HG02642 (cell line): Measurements from ENCODE around the gene GALNT2.

Source experiments
- ATAC-seq: cut with Tn5 transposase; IDR thresholded peaks from one replicate; pipeline ENCODE4 v1.9.1; 2021; ENCODE audit warnings: mild to moderate bottlenecking; ENCODE audit not compliant: unreplicated experiment, poor library complexity

Gene GALNT2

DNA sequence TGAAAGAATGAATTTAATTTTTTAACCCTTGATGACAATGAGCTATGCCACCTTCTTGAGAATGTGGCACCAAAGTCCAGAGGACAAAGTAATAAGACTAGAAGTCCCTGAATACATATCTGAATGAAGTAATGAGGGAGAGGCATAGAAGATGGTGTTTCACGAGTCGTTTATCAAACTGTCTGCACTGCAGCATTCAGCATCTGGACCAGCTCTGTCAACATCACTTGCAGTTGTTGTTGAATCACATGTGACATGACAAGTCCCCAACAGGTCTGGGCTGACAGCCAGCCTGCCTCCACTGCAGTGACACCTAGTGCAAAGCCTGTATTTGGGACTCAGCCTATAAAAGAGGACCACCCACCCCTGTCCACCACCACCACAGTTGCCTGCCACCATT is 17.3 kb upstream of the GALNT2 start:
- ATAC-seq = no peak

DNA sequence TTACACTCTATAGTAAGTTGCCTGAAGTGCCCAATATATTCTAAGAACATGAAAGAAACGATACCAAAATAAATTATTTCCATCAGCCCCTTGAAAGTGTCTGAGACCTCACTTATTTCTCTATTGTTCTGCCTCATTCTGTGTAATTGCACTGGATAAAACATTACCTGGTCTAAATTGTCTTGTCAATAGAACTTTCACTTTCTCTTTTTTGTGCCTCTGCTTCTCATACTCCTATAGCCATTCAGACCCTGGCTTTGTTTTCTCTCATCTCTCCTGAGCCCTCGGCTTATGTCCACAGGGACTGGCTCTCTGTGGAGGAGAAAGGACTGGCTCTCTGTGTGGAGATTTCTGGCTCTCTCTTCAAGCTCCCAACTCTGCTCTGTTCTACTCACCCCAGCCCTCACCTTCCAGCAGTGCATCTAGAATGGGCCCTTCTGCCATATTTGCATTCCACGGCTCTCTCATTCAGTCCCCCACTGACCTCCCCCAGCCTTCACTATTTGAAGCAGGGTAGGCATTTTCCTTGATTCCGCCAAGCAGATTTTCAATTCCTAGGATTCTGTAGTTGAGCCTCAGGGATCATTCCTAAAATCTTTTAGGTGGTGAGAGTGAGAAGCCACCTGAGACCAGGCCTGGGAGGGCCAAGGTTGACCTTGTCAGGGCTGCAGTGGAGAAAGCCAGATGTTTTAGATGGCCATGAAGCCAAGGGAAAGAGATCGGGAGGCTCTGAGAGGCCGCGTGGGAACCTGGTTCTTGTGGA is 15.9 kb upstream of the GALNT2 start:
- no peak for ATAC-seq

DNA sequence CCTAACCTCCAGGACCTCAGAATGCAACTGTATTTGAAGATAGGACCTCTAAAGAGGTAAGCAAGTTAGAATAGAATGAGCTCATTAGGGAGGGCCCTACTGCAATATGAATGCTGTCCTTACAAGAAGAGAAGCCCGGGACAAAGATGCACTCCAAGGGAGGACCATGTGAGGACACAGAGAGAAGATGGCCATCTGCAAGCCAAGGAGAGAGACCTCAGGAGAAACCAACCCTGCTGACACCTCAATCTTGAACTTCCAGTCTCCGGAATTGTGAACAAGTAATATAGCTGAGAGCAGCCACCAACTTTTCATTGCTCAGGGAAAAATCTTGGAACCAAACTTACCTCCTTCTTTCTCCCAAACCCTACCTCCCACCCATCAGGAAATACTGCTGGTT is 15.0 kb upstream of the GALNT2 start:
- ATAC-seq = no peak

DNA sequence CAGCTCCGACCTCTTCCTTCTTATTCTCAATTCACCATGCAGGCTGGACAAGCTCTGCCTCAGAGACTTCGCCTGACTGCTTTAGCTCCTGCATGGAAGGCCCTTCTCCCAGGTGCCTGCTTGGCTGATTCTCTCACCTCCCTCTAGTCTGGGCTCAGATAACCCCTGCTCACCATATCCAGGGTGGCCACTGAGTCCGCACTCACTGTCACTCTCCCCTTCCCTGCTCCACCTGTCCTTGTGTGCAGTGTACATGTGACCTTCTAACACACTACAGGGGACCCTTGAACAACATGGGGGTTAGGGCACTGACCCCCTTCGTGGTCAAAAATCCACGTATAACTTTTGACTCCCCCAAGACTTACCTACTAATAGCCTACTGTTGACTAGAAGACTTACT is 14.4 kb upstream of the GALNT2 start:
- no peak for ATAC-seq

DNA sequence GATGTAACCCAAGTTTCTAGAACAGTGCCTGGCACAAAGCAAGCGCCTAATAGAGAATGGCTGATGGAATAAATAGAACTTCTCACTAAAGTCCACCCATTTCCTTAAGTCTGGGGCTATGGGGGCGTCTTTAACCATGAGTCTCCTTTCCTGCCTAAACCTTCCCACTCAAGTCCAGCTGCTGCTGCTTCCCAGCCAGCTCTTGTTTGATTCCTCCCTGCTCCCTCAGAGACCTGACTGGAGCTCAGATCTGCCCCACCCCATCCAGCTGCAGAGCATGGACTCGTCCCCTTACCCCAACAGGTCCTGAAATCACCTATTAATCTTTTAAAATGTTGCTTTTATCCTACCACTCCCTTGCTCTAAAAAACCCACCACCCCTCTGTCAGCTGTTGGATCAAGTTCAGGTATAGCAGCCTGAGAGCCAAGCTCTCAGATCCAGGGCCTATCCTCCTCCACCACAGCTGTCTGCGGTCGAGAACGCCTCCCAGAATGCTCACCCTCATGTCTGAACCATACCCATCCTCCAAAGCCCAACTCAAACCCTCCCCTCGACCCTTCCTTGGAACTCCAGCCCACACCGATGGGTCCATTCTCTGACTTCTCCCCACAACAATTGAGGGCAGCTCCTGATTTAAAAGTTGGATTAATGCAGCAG is 12.8 kb upstream of the GALNT2 start:
- ATAC-seq = no peak

DNA sequence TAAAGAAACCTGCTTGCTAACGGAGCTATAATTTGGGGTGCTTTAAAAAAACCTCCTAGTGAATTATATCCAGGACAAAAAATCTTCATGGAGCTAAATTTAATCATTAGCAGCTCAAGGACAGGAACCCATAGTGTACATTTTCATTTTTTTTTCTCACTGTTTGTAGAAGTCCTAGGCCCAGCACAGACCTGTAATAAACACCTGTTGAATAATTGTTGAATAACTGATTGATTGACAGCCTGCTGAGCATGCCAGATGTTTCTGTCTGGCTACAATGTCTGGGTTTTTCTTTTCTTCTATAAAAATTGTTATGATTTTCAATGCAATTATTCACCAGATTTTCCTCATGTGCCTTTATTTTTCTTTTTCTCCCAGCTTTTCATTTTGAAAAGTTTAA is 10.9 kb upstream of the GALNT2 start:
- no peak for ATAC-seq

DNA sequence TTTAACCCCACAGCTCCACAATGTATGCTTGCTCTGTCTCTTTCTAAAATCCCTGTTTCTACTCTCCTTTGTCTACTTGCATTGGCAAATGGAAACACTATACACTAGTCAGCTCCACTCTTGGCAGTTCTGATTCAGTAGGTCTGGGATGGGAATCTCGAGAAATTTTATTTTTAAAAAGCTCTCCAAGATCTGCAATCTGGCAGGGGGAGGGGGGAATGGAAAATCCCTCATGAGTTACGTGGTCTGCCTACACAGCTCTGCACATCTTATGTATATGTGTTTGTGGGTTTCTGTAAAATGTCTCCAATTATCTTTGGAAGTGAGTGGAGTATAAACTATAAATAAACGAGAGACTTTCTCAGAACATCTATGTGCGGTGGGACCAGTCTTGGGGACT is 9.9 kb upstream of the GALNT2 start:
- no peak for ATAC-seq

DNA sequence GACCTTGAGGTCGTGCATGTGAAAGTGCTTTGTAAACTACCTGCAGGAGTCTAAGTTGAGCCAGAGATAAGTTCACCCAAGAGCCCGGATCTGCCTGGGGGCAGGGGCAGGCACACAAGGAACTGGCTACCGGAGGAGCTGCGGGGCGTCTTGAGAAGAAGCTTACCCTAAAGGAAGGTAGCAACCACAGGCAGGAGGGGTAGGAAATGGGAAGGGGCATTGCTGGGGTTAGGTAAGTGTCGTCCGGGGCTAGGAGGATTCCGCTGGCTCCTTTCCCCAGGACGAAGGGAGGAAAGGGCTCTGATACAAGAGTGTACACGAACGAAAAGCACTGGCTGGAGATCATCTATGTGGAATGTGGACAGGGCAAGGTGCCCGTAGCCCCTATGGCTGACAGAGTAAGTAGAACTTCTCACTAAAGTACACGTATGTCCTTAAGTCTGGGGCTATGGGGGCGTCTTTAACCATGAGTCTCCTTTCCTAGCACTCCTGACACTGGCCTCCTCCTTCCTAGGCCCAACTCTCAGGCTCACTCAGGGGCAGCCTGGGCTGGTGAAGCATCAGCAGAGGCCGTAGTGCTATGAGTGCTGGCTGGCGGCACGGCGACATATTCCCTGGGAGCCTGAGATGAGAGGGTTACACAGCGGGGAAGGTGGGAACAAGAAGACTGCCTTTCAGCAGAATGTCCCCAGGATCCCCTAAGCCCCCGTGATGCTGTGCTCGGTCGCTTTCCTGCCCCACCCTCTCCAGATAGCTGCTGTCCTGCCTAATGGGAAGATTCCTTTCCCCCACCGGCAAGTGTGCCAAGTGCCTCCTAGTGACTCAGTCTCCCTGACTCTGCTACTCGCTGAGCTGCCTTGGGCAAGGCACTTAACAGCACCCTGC is 9.1 kb upstream of the GALNT2 start:
- no peak for ATAC-seq

DNA sequence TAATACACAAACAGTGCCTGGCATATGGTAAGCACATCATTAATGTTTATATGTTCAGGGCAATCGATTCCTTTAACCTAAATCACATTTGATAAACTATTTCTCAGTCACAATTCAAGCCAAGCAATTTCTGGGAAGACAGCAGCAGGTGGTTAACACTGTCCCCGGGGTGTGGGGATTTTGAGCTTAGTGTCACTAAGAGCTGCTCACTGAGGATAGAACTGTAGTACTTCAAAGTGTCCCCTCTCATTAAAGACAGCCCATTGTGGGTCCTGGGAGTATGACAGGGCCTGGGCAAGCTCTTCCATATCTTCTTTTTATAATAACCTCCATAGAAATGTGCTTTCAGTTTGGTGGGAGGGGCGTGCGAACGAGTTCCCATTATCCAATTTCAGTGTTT is 8.4 kb upstream of the GALNT2 start:
- no peak for ATAC-seq

DNA sequence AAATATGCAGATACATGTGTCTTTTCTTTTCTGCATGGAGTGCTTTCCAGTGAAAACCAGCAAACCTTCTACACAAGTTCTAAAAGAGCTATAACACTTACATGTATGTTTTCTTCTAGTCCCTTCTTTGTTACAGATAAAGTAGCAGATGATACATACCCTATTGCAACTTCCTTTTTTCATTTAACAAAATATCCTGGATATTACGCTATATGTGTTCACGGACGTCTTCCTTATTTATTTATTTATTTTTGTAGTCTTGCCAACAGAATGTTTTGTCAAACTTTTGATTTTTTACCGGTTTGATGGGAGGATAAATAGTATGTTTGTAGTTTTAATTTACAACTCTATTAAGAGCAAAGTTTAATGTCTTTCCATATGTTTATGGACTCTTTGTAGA is 5.2 kb upstream of the GALNT2 start:
- no peak for ATAC-seq

DNA sequence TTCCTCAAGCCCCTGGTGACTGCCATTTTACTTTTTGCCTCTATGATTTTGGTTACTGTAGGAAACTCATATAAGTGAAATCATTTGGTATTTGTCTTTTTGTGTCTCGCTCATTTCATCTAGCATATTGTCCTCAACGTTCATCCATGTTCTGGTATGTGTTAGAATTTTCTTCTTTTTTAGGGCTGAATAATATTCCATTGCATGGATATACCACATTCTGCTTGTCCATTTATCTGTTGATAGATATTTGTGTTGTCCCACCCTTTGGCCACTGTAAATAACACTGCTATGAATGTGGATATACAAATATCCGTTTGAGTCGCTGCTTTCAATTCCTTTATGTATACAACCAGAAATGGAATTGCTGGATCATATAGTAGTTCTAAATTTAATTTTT is 4.5 kb upstream of the GALNT2 start:
- no peak for ATAC-seq

DNA sequence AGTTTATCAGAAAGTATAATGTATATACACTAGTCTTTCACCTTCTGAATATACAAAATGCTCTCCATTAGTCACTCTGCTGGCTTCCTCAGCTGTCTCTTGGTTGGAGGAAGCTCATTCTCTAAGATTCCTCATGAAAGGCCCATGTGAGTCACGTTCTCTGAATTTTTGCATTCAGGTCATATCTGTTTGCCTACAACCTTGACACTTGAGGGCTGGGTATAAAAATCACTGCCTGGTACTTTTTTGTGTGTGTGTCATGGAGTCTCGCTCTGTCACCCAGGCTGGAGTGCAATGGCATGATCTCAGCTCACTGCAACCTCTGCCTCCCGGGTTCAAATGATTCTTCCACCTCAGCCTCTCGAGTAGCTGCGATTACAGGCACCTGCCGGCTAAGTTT is 2.8 kb upstream of the GALNT2 start:
- no peak for ATAC-seq

DNA sequence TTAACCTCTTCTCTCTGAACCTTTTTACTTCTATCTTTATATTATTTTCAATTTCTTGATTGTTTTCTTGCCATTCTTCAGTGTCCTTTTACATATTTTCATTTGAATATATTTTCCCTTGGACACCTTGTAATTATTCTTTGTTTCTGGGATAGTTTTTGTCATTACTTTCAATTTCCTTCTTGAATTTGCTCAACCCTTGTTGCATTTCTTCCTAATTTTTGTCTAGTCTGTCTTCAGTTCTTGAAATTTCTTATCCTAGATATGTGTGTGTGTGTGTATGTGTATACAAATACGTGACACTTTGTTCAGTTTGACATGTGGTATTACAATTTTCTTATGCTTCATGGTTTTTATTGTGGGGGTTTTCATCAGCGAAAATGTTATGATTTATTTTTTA is 1.9 kb upstream of the GALNT2 start:
- ATAC-seq = no peak

DNA sequence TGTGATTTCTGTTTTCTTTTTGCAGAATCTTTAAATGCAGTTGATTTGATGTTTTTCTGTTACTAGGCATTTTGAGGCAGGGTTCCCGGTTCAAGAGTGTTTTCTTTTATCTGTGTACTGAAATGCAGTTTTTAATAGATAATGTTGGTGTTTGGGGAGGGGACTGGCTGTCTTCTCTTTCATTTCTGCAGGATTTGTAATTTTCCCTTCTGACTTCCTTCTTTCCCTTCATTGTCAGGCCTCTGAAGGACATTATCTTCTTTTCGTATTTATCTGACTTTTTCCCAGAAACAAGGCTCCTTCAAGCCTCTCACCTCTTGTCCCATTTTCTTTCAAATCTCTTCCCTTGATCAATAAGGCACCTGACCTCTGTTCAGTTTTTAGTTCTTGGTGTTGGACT is 1.5 kb upstream of the GALNT2 start:
- no peak for ATAC-seq

DNA sequence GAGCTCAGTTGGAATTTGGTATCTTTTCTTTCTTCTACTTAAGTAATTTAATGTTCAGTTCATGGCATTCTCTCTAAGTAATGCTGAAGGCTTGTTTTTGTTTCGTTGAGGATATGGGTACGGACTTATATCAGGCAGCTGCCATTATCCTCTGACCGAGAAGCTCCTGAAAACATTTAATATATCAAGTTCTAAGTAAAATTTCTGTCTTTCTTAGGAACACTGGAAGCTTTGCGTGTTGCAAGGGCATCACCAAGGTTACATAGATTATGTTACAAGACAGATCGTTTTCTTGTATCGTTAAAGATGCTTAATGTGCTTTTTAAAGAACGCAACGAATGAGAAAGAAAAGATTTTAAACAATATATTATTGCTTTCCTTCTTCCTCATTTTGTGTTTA is 1.0 kb upstream of the GALNT2 start:
- no peak for ATAC-seq

DNA sequence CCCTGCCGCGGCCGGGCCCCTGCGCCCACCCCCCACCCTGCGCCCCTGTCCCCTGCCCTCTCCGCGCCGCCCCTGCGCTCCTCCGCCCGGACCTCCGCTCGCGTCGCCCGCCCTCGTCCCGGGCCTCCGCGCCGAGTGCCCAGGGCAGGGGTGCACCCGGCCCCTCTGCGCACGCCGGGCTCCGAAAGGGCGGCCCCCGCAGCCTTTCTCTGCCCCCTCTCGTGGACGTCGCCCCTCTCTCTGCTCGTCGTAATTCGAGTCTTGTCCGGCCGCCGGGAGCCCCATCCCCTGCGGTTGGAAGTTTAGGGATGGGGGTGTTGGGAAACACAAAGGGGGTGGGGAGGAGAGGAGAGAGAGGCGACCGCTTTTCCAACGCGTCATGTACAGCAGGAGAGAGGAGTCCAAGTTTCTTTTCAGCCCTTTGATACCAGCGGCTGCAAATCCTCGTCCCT is 407 bp downstream of the GALNT2 start:
- peak; percentile 25 for ATAC-seq

DNA sequence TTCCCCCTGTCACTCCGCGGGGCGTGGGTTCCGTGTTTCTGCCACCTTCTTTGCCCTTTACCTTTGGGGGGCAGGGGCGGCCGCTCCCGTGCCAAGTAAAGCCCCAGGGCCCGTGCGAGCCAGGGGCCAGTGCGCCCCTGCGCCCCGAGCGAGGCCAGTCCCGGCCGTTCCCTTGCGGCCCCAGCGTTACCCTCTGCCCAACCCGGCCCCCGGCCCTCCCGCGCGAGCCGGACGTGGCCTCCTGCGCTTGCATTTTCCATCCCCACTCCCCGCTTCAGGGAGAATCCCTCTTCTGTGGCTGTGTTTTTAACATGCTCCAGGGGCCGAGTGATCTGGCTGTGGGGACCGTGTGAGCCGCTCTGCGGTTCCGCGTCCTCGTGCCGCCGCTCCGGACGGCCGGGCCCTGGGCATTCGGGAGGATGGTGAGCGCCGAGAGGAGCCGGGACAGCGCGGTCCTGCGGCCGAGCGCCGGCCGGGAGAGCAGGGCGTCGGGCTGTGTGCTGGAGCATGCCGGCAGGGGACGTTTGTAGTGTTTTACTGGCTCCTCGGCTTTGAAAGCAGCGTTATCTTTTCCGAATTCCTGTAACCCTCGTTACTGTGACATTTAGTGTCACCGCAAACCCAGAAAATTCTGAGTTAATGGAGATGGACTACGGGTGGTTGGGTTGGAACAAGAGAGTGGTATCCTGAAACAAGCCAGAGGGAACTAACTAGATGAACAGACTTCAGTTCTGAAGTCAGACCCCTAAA is 1.0 kb downstream of the GALNT2 start:
- ATAC-seq = no peak

DNA sequence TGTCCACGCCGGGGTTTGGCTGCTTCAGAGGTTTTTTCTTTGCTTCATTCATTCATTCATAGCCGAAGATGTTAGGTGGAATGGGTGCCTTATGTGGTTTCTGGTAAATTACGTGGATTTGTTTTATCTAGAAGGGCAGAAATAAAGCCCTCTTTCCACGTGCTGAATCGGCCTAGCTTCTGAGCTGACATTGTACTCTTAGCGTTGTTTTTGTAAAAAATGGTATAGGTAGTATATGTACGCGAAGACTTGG is 1.5 kb downstream of the GALNT2 start:
- no peak for ATAC-seq

DNA sequence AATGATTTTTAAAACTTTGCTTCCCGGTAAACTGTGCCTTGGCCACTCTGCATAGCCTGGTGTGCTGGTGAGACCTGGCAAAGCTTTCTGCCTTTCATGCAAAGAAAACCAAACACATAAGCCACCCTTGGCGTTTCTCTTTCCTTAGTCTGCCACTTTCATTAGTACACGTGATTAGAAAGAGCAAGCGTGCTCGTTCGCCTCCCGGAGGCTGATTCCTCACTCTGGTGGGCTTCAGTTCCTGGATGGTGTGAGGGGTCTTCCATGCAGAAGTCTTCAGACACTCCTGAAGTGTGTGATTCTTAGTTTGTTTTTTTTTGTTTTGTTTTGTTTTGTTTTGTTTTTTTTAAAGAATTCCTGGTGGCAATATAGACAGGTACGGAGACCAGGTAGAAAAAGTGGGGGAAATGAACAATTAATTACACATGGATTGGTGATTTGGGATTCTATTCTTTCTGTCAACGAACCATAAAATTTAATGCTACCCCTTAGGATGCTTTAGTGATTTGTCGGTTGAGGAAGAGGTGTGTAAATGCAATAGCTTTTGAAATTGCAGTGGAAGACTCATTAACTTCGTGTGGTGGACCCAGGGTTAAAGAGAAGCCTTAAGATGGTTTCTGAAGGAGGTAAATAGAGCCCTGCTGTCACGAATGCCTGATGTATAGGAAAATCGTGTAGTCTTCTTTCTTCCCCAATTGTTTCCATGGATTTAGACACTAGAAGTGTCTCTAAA is 2.1 kb downstream of the GALNT2 start:
- ATAC-seq = no peak

DNA sequence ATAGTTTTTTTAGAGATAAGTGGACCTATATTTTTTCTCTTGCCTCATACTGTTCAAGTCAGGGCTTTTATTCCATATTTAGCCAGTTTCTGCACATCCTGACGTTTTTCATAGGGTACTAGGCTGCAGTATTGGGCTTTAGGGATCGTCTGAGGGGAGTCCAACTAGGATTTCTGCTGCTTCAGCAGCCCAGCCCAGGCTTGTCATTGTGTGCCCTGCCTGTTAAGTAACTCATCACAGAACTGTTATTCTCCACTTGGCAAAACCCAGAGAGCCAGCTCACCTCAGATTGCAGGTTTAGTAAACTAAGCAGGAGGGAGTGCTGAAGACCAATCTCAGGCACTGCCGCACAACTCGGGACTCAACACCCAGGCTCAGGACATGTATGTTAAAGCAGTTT is 2.8 kb downstream of the GALNT2 start:
- ATAC-seq = no peak
